Body of pancreas (tissue), 4 donors: ENCODE data around the gene CENPF.

Source experiments
- CTCF ChIP-seq, 7 experiments: fragments of 450-650 bp in 4 of 7; fragments of 200-600 bp in 3 of 7; sonication (generic) in 3 of 7; IDR thresholded peaks; one replicate each; pipeline ENCODE4 v1.5.1; 2016 to 2019; ENCODE audit warnings: antibody characterized with exemption in 7 of 7
- POLR2A ChIP-seq, 3 donors: fragments of 450-650 bp; IDR thresholded peaks; one replicate each; pipeline ENCODE4 v1.6.1; 2016; ENCODE audit warnings: antibody characterized with exemption in 3 of 3, mild to moderate bottlenecking in 2 of 3

GRCh38 chr1:214638997-214639396 is 36.0 kb downstream of the CENPF start:
- no peak for TF ChIP-seq CTCF (IDR thresholded peaks at IDR 0.05)
- TF ChIP-seq POLR2A (IDR thresholded peaks at IDR 0.05), result no peak
